GM12801 (cell line): Measurements from ENCODE around the gene RASGEF1C.

Experiments used
- CTCF ChIP-seq: IDR thresholded peaks from one replicate; pipeline ENCODE4 v1.5.1; 2011; ENCODE audit warnings: control low read depth; ENCODE audit not compliant: insufficient read length; ENCODE audit errors: extremely low read depth

Gene RASGEF1C

GRCh38 chr5:180080486-180081280, 128.3 kb downstream of the RASGEF1C start:
- TF ChIP-seq CTCF = no peak

GRCh38 chr5:180079702-180080466, 129.1 kb downstream of the RASGEF1C start:
- TF ChIP-seq CTCF = no peak

GRCh38 chr5:180078348-180078747, 130.7 kb downstream of the RASGEF1C start:
- no peak for TF ChIP-seq CTCF

- TF ChIP-seq CTCF = no peak
Measured at GRCh38 chr5:180077594-180078284, 131.3 kb downstream of the RASGEF1C start.

- no peak for TF ChIP-seq CTCF
Measured at GRCh38 chr5:180075703-180076102, 133.3 kb downstream of the RASGEF1C start.

GRCh38 chr5:180074462-180074861, 134.5 kb downstream of the RASGEF1C start:
- TF ChIP-seq CTCF = no peak

GRCh38 chr5:180072556-180072955, 136.5 kb downstream of the RASGEF1C start:
- no peak for TF ChIP-seq CTCF
